Esophagus squamous epithelium (tissue), 5 donors: ENCODE measurements around the gene ETV6. TPM values are rescaled to one million over a fixed set of nuclear protein-coding genes. Genes with fewer than 3 reads are reported as not detected.

Experiments used
- DNase-seq: peaks from one replicate; lab custom pipeline; 2025; lab: John Stamatoyannopoulos, UW
- H3K27ac ChIP-seq, 4 donors: fragments of 200-600 bp; sonication (generic); one replicate each; pipeline ENCODE4 v1.5.1; 2016 to 2019; ENCODE audit warnings: mild to moderate bottlenecking in 1 of 4
- H3K27me3 ChIP-seq, 4 donors: fragments of 200-600 bp; sonication (generic); 1 replicate in 3 of 4; 2 replicates in 1 of 4; pipeline versions ENCODE4 v1.5.1 to v1.6.0; 2017 to 2021; ENCODE audit warnings: antibody characterized with exemption in 1 of 4
- H3K36me3 ChIP-seq, 3 donors: fragments of 200-600 bp; sonication (generic); one replicate each; pipeline ENCODE4 v1.5.1; 2016 to 2019
- H3K4me1 ChIP-seq, 3 donors: fragments of 200-600 bp; sonication (generic); one replicate each; pipeline ENCODE4 v1.5.1; 2017 to 2019
- H3K4me3 ChIP-seq, 4 donors: fragments of 200-600 bp; sonication (generic); 1 replicate in 3 of 4; 2 replicates in 1 of 4; pipeline ENCODE4 v1.5.1; 2016 to 2019; ENCODE audit warnings: mild to moderate bottlenecking in 2 of 4, moderate library complexity in 1 of 4
- H3K9me3 ChIP-seq, 3 donors: fragments of 200-600 bp; sonication (generic); one replicate each; pipeline ENCODE4 v1.5.1; 2016 to 2019
- POLR2A ChIP-seq, 4 donors: fragments of 450-650 bp; IDR thresholded peaks; one replicate each; pipeline ENCODE4 v1.6.1; 2017; ENCODE audit warnings: antibody characterized with exemption in 4 of 4, mild to moderate bottlenecking in 4 of 4, moderate library complexity in 3 of 4
- WGBS, 2 donors: methylation state at CpG; one replicate each; pipeline ENCODE4 v1.1.5; 2018; 5-methylcytosine and 5-hydroxymethylcytosine counted together
- intact Hi-C: fragments of 100-400 bp; cut with DNase I; formaldehyde crosslinking; loops from one replicate; pipeline ENCODE4 v1.15.0; 2022
- total RNA-seq, 4 donors: library from RNA; depleted of rRNA; stranded (reverse); fragments of >200 nt; gene quantifications; one replicate each; pipeline ENCODE4 v1.1.0, GENCODE V29; 2016
- TF ChIP-seq, protein P1 (sequence below), 6 experiments: fragments of 450-650 bp in 4 of 6; fragments of 200-600 bp in 2 of 6; sonication (generic) in 2 of 6; IDR thresholded peaks; one replicate each; pipeline ENCODE4 v1.5.1; 2016 to 2019; ENCODE audit warnings: antibody characterized with exemption in 6 of 6, mild to moderate bottlenecking in 4 of 6, moderate library complexity in 4 of 6
- donor health status: DM: yes; HTN: yes; CAD: no.

Gene ETV6
- total RNA-seq, 4 donors from 2014 or later: 11.3 to 17.3 (median 13.8) TPM

- H3K27ac ChIP-seq: no peak overlapping the region
- DNase-seq: no peak
- H3K36me3 ChIP-seq: no peaks in the 10 kb centered on the region
- peaks cover 0 to 11% (median 0%) of the 10 kb centered on the region in 3 donors for H3K4me1 ChIP-seq
- H3K9me3 ChIP-seq: no peaks in the 10 kb centered on the region
- 91 to 94% methylated on average over 4 of the region's 4 CpGs for WGBS, 2 donors
- no peak overlapping the region for H3K4me3 ChIP-seq
- intact Hi-C loops: no loop called here
- no peaks in the 10 kb centered on the region for H3K27me3 ChIP-seq
- TF ChIP-seq, protein P1, sequence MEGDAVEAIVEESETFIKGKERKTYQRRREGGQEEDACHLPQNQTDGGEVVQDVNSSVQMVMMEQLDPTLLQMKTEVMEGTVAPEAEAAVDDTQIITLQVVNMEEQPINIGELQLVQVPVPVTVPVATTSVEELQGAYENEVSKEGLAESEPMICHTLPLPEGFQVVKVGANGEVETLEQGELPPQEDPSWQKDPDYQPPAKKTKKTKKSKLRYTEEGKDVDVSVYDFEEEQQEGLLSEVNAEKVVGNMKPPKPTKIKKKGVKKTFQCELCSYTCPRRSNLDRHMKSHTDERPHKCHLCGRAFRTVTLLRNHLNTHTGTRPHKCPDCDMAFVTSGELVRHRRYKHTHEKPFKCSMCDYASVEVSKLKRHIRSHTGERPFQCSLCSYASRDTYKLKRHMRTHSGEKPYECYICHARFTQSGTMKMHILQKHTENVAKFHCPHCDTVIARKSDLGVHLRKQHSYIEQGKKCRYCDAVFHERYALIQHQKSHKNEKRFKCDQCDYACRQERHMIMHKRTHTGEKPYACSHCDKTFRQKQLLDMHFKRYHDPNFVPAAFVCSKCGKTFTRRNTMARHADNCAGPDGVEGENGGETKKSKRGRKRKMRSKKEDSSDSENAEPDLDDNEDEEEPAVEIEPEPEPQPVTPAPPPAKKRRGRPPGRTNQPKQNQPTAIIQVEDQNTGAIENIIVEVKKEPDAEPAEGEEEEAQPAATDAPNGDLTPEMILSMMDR (IDR thresholded peaks at IDR 0.05): no peak
- no peak for TF ChIP-seq POLR2A (IDR thresholded peaks at IDR 0.05)
Observed at GRCh38 chr12:11939223-11939622, 289.7 kb downstream of the ETV6 start.

GRCh38 chr12:11941606-11942337 lies 292.3 kb downstream of the ETV6 start:
- H3K27ac ChIP-seq: peak overlapping the region in 2 of 4 donors; percentile 2 to 40
- intact Hi-C loops: no loop called here
- WGBS, 2 donors: 11 to 23% methylated on average over 1 of the region's 1 CpG

DNA sequence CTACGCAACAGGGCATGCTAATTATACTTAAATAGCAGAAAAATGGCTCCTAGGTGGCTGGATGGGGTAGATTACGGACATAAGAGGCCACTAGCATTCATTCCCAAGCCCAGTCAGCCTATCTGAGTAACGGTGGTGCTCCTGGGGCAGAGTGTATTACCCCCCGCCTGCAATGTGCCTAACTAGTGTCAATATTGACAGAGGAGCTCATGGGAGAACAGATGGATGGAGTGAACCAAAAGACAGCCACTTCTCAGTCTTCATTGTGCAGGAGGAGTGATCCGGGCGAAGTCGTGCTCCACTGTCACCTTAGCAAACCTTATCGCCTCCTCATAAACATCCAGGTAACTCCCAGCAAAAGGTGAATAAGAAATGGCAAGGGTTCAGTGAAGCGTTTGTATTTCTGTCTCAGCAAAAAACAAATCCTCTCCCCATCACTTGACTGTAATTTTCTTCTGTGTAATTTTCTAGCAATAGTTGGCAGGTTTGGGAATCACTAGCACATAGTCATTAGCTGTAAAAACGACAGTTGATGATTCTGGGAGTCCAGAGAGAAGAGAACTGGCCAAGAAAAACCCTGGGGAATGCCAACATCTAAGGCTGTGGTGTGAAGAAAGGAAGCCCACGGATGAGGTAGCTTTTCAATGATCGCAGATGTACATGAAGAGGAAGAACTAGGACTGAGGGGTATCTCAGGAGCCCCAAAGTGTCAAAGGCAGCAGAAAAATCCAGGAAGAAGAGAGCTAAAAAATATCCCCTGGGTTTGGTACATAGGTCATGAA lies 294.6 kb downstream of the ETV6 start:
- Histone ChIP-seq H3K27ac (no peak overlapping the region), H3K27me3 (no peaks in the 10 kb centered on the region), H3K4me1 (peaks cover 0 to 19% (median 0%) of the 10 kb centered on the region in 3 donors), H3K4me3 (no peak overlapping the region), H3K36me3 (no peaks in the 10 kb centered on the region), H3K9me3 (no peaks in the 10 kb centered on the region)
- TF ChIP-seq POLR2A (IDR thresholded peaks at IDR 0.05): no peak
- TF ChIP-seq, protein P1 (IDR thresholded peaks at IDR 0.05): no peak
- intact Hi-C loops: no loop called here
- WGBS, 2 donors: 83 to 85% methylated on average over 12 of the region's 12 CpGs
- DNase-seq: no peak

More at GRCh38 chr12:11941606-11942337, 292.3 kb downstream of the ETV6 start:
- DNase-seq: no peak
- Histone ChIP-seq H3K4me3 (no peak overlapping the region), H3K4me1 (peaks cover 0 to 11% (median 0%) of the 10 kb centered on the region in 3 donors), H3K27me3 (no peaks in the 10 kb centered on the region), H3K36me3 (no peaks in the 10 kb centered on the region), H3K9me3 (no peaks in the 10 kb centered on the region)
- no peak for TF ChIP-seq POLR2A (IDR thresholded peaks at IDR 0.05)
- TF ChIP-seq, protein P1 (IDR thresholded peaks at IDR 0.05): no peak
